Neural progenitor cell (in vitro differentiated cells): ENCODE results near the gene KPTN. TPM values are rescaled to one million over a fixed set of nuclear protein-coding genes. Genes with fewer than 3 reads are reported as not detected.

ENCODE experiments used
- DNase-seq: peaks from one replicate; pipeline ENCODE4 v3.0.0-alpha.2; 2016; ENCODE audit warnings: low spot score
- H2AFZ ChIP-seq: fragments of 200-600 bp; sonication (generic); replicated peaks from 2 replicates; pipeline ENCODE4 v1.6.1; 2016; ENCODE audit warnings: antibody characterized with exemption
- H3F3A ChIP-seq: fragments of 200-600 bp; sonication (generic); 2 replicates; pipeline ENCODE4 v1.6.1; 2016; ENCODE audit warnings: antibody characterized with exemption, low read depth
- H3K27ac ChIP-seq: fragments of 200-600 bp; sonication (generic); 2 replicates; pipeline ENCODE4 v1.5.1; 2016; ENCODE audit warnings: mild to moderate bottlenecking
- H3K27me3 ChIP-seq: fragments of 200-600 bp; sonication (generic); 2 replicates; pipeline ENCODE4 v1.6.1; 2016; ENCODE audit warnings: mild to moderate bottlenecking, moderate library complexity
- H3K36me3 ChIP-seq: fragments of 200-600 bp; sonication (generic); 2 replicates; pipeline ENCODE4 v1.5.1; 2016
- H3K4me1 ChIP-seq: fragments of 200-600 bp; sonication (generic); 2 replicates; pipeline ENCODE4 v1.6.1; 2016; ENCODE audit warnings: mixed run types
- H3K4me2 ChIP-seq: fragments of 200-600 bp; sonication (generic); 2 replicates; pipeline ENCODE4 v1.6.1; 2016
- H3K4me3 ChIP-seq: fragments of 200-600 bp; sonication (generic); 2 replicates; pipeline ENCODE4 v1.5.1; 2016
- H3K79me2 ChIP-seq: fragments of 200-600 bp; sonication (generic); 2 replicates; pipeline ENCODE4 v1.6.1; 2016; ENCODE audit warnings: low read depth
- H3K9ac ChIP-seq: fragments of 200-600 bp; sonication (generic); 2 replicates; pipeline ENCODE4 v1.6.1; 2016
- H3K9me3 ChIP-seq: fragments of 200-600 bp; sonication (generic); 2 replicates; pipeline ENCODE4 v1.5.1; 2016; ENCODE audit warnings: low read depth
- H4K20me1 ChIP-seq: fragments of 200-600 bp; sonication (generic); 2 replicates; pipeline ENCODE4 v1.6.1; 2016; ENCODE audit warnings: low read depth
- H3K27ac Mint-ChIP-seq: 3 replicates; pipeline ENCODE4 v1.8.0; 2021; ENCODE audit warnings: mixed read lengths
- H3K27me3 Mint-ChIP-seq: 2 replicates; pipeline ENCODE4 v1.8.0; 2022; ENCODE audit warnings: low read depth, mild to moderate bottlenecking, inconsistent platforms, moderate library complexity, mixed read lengths; ENCODE audit not compliant: insufficient read depth
- H3K36me3 Mint-ChIP-seq: 3 replicates; pipeline ENCODE4 v1.8.0; 2021; ENCODE audit warnings: mixed read lengths
- H3K4me1 Mint-ChIP-seq: 3 replicates; pipeline ENCODE4 v1.8.0; 2021; ENCODE audit warnings: mixed read lengths
- H3K4me3 Mint-ChIP-seq: 3 replicates; pipeline ENCODE4 v1.8.0; 2021; ENCODE audit warnings: mild to moderate bottlenecking, moderate library complexity, mixed read lengths
- H3K9me3 Mint-ChIP-seq: 3 replicates; pipeline ENCODE4 v1.8.0; 2020; ENCODE audit warnings: mixed read lengths
- CTCF ChIP-seq: fragments of 200-600 bp; sonication (generic); IDR thresholded peaks from 2 replicates; pipeline ENCODE4 v1.5.1; 2017; ENCODE audit warnings: antibody characterized with exemption, mild to moderate bottlenecking
- EZH2 ChIP-seq: fragments of 200-600 bp; sonication (generic); IDR thresholded peaks from 2 replicates; pipeline ENCODE4 v1.6.1; 2017; ENCODE audit warnings: antibody characterized with exemption, mild to moderate bottlenecking, moderate library complexity
- EZH2phosphoT487 ChIP-seq: fragments of 200-600 bp; sonication (generic); IDR thresholded peaks from 2 replicates; pipeline ENCODE4 v1.6.1; 2017; ENCODE audit warnings: antibody characterized with exemption
- total RNA-seq: library from RNA; depleted of rRNA; stranded (reverse); fragments of >200 nt; gene quantifications from 2 replicates; pipeline ENCODE4 v1.2.3, GENCODE V29; 2015; ENCODE audit warnings: low replicate concordance

Gene KPTN
- total RNA-seq, 1 donor from 2014 or later = 18.1 TPM

GRCh38 chr19:47493378-47494210 lies 9.6 kb upstream of the KPTN start:
- peak overlapping the region; percentile 46 for H3K27ac Mint-ChIP-seq
- DNase-seq = no peak
- no peak overlapping the region for H3K9ac ChIP-seq
- no peaks in the 10 kb centered on the region for H3K9me3 ChIP-seq
- no peaks in the 10 kb centered on the region for H3K27me3 ChIP-seq
- no peak overlapping the region for H3K27ac ChIP-seq
- H3K9me3 Mint-ChIP-seq = no peaks in the 10 kb centered on the region
- no peaks in the 10 kb centered on the region for H4K20me1 ChIP-seq
- H3K79me2 ChIP-seq = no peaks in the 10 kb centered on the region
- H3K4me3 ChIP-seq = no peak overlapping the region
- no peak overlapping the region for H2AFZ ChIP-seq
- peaks cover 3% of the 10 kb centered on the region for H3K27me3 Mint-ChIP-seq
- no peak overlapping the region for H3K4me2 ChIP-seq
- no peaks in the 10 kb centered on the region for H3K4me1 ChIP-seq
- no peaks in the 10 kb centered on the region for H3K36me3 ChIP-seq
- H3K4me1 Mint-ChIP-seq = no peaks in the 10 kb centered on the region
- no peak overlapping the region for H3K4me3 Mint-ChIP-seq
- TF ChIP-seq EZH2 (no peak), CTCF (no peak), EZH2phosphoT487 (no peak)
- H3K36me3 Mint-ChIP-seq = peaks cover 3% of the 10 kb centered on the region
- H3F3A ChIP-seq = no peaks in the 10 kb centered on the region

- no peak overlapping the region for H3K4me2 ChIP-seq
- H3K36me3 ChIP-seq = no peaks in the 10 kb centered on the region
- H3K9me3 ChIP-seq = no peaks in the 10 kb centered on the region
- Mint-ChIP-seq H3K27ac (no peak overlapping the region), H3K27me3 (peaks cover 3% of the 10 kb centered on the region), H3K36me3 (peaks cover 3% of the 10 kb centered on the region), H3K9me3 (no peaks in the 10 kb centered on the region), H3K4me1 (no peaks in the 10 kb centered on the region), H3K4me3 (no peak overlapping the region)
- no peak overlapping the region for H2AFZ ChIP-seq
- TF ChIP-seq EZH2 (no peak), EZH2phosphoT487 (no peak), CTCF (no peak)
- no peak overlapping the region for H3K4me3 ChIP-seq
- no peaks in the 10 kb centered on the region for H4K20me1 ChIP-seq
- no peak for DNase-seq
- H3K27me3 ChIP-seq = no peaks in the 10 kb centered on the region
- H3K27ac ChIP-seq = no peak overlapping the region
- H3K79me2 ChIP-seq = no peaks in the 10 kb centered on the region
- H3K4me1 ChIP-seq = no peaks in the 10 kb centered on the region
- no peak overlapping the region for H3K9ac ChIP-seq
- H3F3A ChIP-seq = no peaks in the 10 kb centered on the region
These were observed 8.8 kb upstream of the KPTN start for GRCh38 chr19:47492571-47493377.

GRCh38 chr19:47492137-47492533 lies 8.1 kb upstream of the KPTN start:
- TF ChIP-seq EZH2 (no peak), CTCF (no peak), EZH2phosphoT487 (no peak)
- Mint-ChIP-seq H3K9me3 (no peaks in the 10 kb centered on the region), H3K4me1 (no peaks in the 10 kb centered on the region), H3K27ac (no peak overlapping the region), H3K36me3 (peaks cover 3% of the 10 kb centered on the region), H3K4me3 (no peak overlapping the region), H3K27me3 (peaks cover 3% of the 10 kb centered on the region)
- H3K4me2 ChIP-seq = no peak overlapping the region
- H3K4me3 ChIP-seq = no peak overlapping the region
- H3F3A ChIP-seq = no peaks in the 10 kb centered on the region
- no peaks in the 10 kb centered on the region for H3K36me3 ChIP-seq
- no peak overlapping the region for H3K9ac ChIP-seq
- no peak overlapping the region for H2AFZ ChIP-seq
- H3K27ac ChIP-seq = no peak overlapping the region
- DNase-seq = no peak
- H3K9me3 ChIP-seq = no peaks in the 10 kb centered on the region
- no peaks in the 10 kb centered on the region for H3K4me1 ChIP-seq
- H4K20me1 ChIP-seq = no peaks in the 10 kb centered on the region
- H3K79me2 ChIP-seq = no peaks in the 10 kb centered on the region
- no peaks in the 10 kb centered on the region for H3K27me3 ChIP-seq
